ENCODE results near the gene SCD.

SCD gene

DNA sequence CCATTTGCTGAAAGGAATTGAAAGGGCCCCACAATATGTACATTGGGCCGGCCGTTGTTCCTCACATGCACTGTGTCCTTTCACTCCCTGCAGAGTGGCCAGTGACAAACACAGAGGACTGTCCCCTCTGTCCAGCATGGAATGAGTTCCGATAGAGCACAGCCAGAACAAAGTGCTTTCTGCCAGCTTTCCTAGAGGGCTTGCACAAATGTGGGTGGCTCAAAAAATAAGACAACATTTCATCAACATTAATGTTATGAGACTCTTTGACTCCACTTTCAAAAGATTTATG lies 19.4 kb upstream of the SCD start:
- TF ChIP-seq, protein P1, sequence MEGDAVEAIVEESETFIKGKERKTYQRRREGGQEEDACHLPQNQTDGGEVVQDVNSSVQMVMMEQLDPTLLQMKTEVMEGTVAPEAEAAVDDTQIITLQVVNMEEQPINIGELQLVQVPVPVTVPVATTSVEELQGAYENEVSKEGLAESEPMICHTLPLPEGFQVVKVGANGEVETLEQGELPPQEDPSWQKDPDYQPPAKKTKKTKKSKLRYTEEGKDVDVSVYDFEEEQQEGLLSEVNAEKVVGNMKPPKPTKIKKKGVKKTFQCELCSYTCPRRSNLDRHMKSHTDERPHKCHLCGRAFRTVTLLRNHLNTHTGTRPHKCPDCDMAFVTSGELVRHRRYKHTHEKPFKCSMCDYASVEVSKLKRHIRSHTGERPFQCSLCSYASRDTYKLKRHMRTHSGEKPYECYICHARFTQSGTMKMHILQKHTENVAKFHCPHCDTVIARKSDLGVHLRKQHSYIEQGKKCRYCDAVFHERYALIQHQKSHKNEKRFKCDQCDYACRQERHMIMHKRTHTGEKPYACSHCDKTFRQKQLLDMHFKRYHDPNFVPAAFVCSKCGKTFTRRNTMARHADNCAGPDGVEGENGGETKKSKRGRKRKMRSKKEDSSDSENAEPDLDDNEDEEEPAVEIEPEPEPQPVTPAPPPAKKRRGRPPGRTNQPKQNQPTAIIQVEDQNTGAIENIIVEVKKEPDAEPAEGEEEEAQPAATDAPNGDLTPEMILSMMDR (IDR thresholded peaks at IDR 0.05; ENCODE audit: low read depth, low read length, missing control alignments) = no peak
- H3K4me3 ChIP-seq (ENCODE audit: low read depth, low read length) = no peak overlapping the region
- DNase-seq (ENCODE audit: low read depth) = no peak
- in situ Hi-C loops (cut with HindIII; ENCODE audit: low sequenced_read_pairs) = loop anchor here (25.0 kb wide), 1 partner anchor 560 kb away; no protein-coding TSS in a partner anchor

- DNase-seq (ENCODE audit: low read depth) = no peak
- in situ Hi-C loops (cut with HindIII; ENCODE audit: low sequenced_read_pairs) = loop anchor here (25.0 kb wide), 1 partner anchor 559 kb away; no protein-coding TSS in a partner anchor
- TF ChIP-seq, protein P1 (IDR thresholded peaks at IDR 0.05; ENCODE audit: low read depth, low read length, missing control alignments) = no peak
- H3K4me3 ChIP-seq (ENCODE audit: low read depth, low read length) = no peak overlapping the region
Observed at GRCh38 chr10:100328198-100328597, 18.8 kb upstream of the SCD start.

DNA sequence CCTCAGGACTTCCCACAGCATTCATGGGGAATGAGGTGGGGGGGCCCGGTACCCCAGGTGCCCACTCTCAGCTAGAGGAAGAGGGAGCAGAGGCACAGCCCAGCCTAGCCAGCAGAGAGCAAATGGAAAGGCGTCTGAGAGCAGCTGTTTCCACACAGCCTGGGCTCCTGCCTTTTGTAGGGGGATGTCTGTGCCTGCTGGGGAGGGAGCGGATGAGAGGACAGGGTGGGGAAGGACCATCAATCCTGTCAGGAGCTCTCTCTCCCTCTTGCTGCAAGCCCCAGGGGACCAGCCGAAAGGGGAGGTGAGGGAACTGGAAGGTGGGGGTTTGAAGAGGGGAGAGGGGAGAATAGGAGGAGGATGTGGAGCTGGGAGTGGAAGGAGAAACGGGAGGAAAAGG lies 17.0 kb upstream of the SCD start, which contains the start of gene PKD2L1:
TSS of gene PKD2L1 (minus strand) at position 150 of the 400 bp plus-strand sequence. CDS start at position 25, 125 bp downstream.
- DNase-seq (ENCODE audit: low read depth) = no peak
- no peak within 1 kb of the TSS for H3K4me3 ChIP-seq (ENCODE audit: low read depth, low read length)
- in situ Hi-C loops (cut with HindIII; ENCODE audit: low sequenced_read_pairs) = loop anchor here (25.0 kb wide), 1 partner anchor 557 kb away; no protein-coding TSS in a partner anchor
- TF ChIP-seq, protein P1 (IDR thresholded peaks at IDR 0.05; ENCODE audit: low read depth, low read length, missing control alignments) = no peak

GRCh38 chr10:100333106-100333505 lies 13.9 kb upstream of the SCD start:
- TF ChIP-seq, protein P1 (IDR thresholded peaks at IDR 0.05; ENCODE audit: low read depth, low read length, missing control alignments) = no peak
- in situ Hi-C loops (cut with HindIII; ENCODE audit: low sequenced_read_pairs) = loop anchor here (25.0 kb wide), 1 partner anchor 554 kb away; no protein-coding TSS in a partner anchor
- DNase-seq (ENCODE audit: low read depth) = no peak
- no peak overlapping the region for H3K4me3 ChIP-seq (ENCODE audit: low read depth, low read length)

- TF ChIP-seq, protein P1 (IDR thresholded peaks at IDR 0.05; ENCODE audit: low read depth, low read length, missing control alignments) = no peak
- no peak overlapping the region for H3K4me3 ChIP-seq (ENCODE audit: low read depth, low read length)
- in situ Hi-C loops (cut with HindIII; ENCODE audit: low sequenced_read_pairs) = loop anchor here (25.0 kb wide), 1 partner anchor 553 kb away; no protein-coding TSS in a partner anchor
- no peak for DNase-seq (ENCODE audit: low read depth)
Observed at GRCh38 chr10:100333661-100334440, 13.2 kb upstream of the SCD start.

DNA sequence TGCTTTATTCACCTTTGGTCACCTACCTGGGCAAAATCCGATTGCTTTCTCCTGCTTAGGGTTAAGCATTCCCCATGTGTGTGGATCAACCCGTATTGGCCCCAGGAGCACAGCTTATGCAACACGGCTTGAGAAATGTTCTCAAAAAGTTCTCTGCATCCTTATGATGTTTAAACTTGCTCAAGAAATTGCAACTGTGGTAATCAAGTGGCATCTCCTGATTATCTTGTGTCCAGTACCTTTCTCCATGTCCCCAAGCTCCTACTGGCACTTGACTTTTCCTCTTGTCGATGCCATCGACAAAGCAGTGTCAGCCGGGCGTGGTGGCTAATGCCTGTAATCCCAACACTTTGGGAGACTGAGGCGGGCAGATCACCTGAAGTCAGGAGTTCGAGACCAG lies 12.3 kb upstream of the SCD start:
- no peak overlapping the region for H3K4me3 ChIP-seq (ENCODE audit: low read depth, low read length)
- DNase-seq (ENCODE audit: low read depth) = no peak
- TF ChIP-seq, protein P1 (IDR thresholded peaks at IDR 0.05; ENCODE audit: low read depth, low read length, missing control alignments) = no peak
- in situ Hi-C loops (cut with HindIII; ENCODE audit: low sequenced_read_pairs) = loop anchor here (25.0 kb wide), 1 partner anchor 553 kb away; no protein-coding TSS in a partner anchor

Data from astrocyte of the cerebellum (primary cell).